ENCODE measurements around the gene BICRA.

GRCh38 chr19:47587295-47587694, 21.6 kb upstream of the BICRA start:
- TF ChIP-seq POLR2A (IDR thresholded peaks at IDR 0.05; ENCODE audit: low read depth, low read length) = no peak
- no peak for TF ChIP-seq TAF1 (IDR thresholded peaks at IDR 0.05; ENCODE audit: low read depth, low read length)
- no peak for TF ChIP-seq SPI1 (IDR thresholded peaks at IDR 0.05; ENCODE audit: low read depth, low read length)
- no peak for TF ChIP-seq POU2F2 (IDR thresholded peaks at IDR 0.05; ENCODE audit: low read depth, low read length)
- no peak for TF ChIP-seq POLR2AphosphoS5 (IDR thresholded peaks at IDR 0.05; ENCODE audit: low read depth, low read length)
- TF ChIP-seq PAX5 (IDR thresholded peaks at IDR 0.05; ENCODE audit: insufficient read depth, low read length, severe bottlenecking) = no peak
